Stimulated activated CD8-positive, alpha-beta memory T cell treated with anti-CD3 and anti-CD28 coated beads, Interleukin-12 subunit alpha, Interleukin-12 subunit beta, amount 100 ng/mL, for 24 hours (primary cell): Measurements from ENCODE around the gene HLA-B.
"Not testable (repeated sequence)": the region's sequence is repeated elsewhere in the genome, so short reads cannot be mapped to it uniquely, and the experiment has no call there.

Experiments used
- DNase-seq: peaks from one replicate; pipeline ENCODE4 v3.0.0-alpha.2; 2020; ENCODE audit errors: extremely low read depth

Gene HLA-B

GRCh38 chr6:31356946-31357466 lies at the start of gene HLA-B:
HLA-B (minus strand) TSS chr6:31357179; CDS start chr6:31357158, 21 bp downstream.
- peak; percentile 45 for DNase-seq

- DNase-seq, result no peak
Measured at GRCh38 chr6:31405996-31406395, 49.0 kb upstream of the HLA-B start.

GRCh38 chr6:31404061-31404364 lies 47.0 kb upstream of the HLA-B start:
- not testable (repeated sequence) for DNase-seq

GRCh38 chr6:31403283-31404060 lies 46.5 kb upstream of the HLA-B start, which contains the start of gene MICA:
MICA (plus strand) TSS chr6:31403595; CDS start chr6:31403633, 38 bp downstream.
- peak; percentile 46 for DNase-seq

GRCh38 chr6:31402324-31403282 lies 45.6 kb upstream of the HLA-B start:
- no peak for DNase-seq

GRCh38 chr6:31401403-31401802 lies 44.4 kb upstream of the HLA-B start:
- no peak for DNase-seq

GRCh38 chr6:31400467-31401289 lies 43.7 kb upstream of the HLA-B start:
- no peak for DNase-seq

GRCh38 chr6:31399589-31400466 lies 42.8 kb upstream of the HLA-B start:
- DNase-seq, result no peak

GRCh38 chr6:31397901-31398525 lies 41.0 kb upstream of the HLA-B start:
- no peak for DNase-seq

- not testable (repeated sequence) for DNase-seq
Measured at GRCh38 chr6:31397153-31397499, 40.1 kb upstream of the HLA-B start.

GRCh38 chr6:31396422-31397152 lies 39.6 kb upstream of the HLA-B start:
- DNase-seq, result no peak

- no peak for DNase-seq
Measured at GRCh38 chr6:31395832-31396231, 38.9 kb upstream of the HLA-B start.

- no peak for DNase-seq
Measured at GRCh38 chr6:31394381-31394780, 37.4 kb upstream of the HLA-B start.

GRCh38 chr6:31393932-31394331 lies 37.0 kb upstream of the HLA-B start:
- no peak for DNase-seq

- not testable (repeated sequence) for DNase-seq
Measured at GRCh38 chr6:31389802-31390132, 32.8 kb upstream of the HLA-B start.

GRCh38 chr6:31388916-31389801 lies 32.2 kb upstream of the HLA-B start:
- not testable (repeated sequence) for DNase-seq

GRCh38 chr6:31386977-31387376 lies 30.0 kb upstream of the HLA-B start:
- DNase-seq, result no peak

GRCh38 chr6:31386099-31386498 lies 29.1 kb upstream of the HLA-B start:
- no peak for DNase-seq

GRCh38 chr6:31385041-31385440 lies 28.1 kb upstream of the HLA-B start:
- DNase-seq, result no peak
